Adipocyte (in vitro differentiated cells): ENCODE data around the gene SLC51A.
A peak's percentile ranks its signal among the peaks of the same experiment; 100 is the strongest.

Experiments
- DNase-seq: peaks from one replicate; pipeline ENCODE4 v3.0.0-alpha.2; 2015; ENCODE audit warnings: low read depth
- H3K27me3 ChIP-seq: replicated peaks from 2 replicates; pipeline ENCODE4 v1.7.0; 2013; ENCODE audit warnings: mild to moderate bottlenecking, low read length, moderate library complexity; ENCODE audit not compliant: control insufficient read depth, insufficient read depth
- H3K36me3 ChIP-seq: 2 replicates; pipeline ENCODE4 v1.7.0; 2013; ENCODE audit warnings: low read length, mild to moderate bottlenecking, moderate library complexity; ENCODE audit not compliant: control insufficient read depth, insufficient read depth, severe bottlenecking
- H3K4me1 ChIP-seq: 2 replicates; pipeline ENCODE4 v1.7.0; 2013; ENCODE audit warnings: mild to moderate bottlenecking, low read length, moderate library complexity; ENCODE audit not compliant: control insufficient read depth, insufficient read depth
- H3K4me3 ChIP-seq: 2 replicates; pipeline ENCODE4 v1.7.0; 2013; ENCODE audit warnings: mild to moderate bottlenecking, low read length, moderate library complexity
- H3K9ac ChIP-seq: 2 replicates; pipeline ENCODE4 v1.7.0; 2013; ENCODE audit warnings: mild to moderate bottlenecking, low read length, moderate library complexity
- H3K9me3 ChIP-seq: 2 replicates; pipeline ENCODE4 v1.7.0; 2013; ENCODE audit warnings: mild to moderate bottlenecking, low read length, moderate library complexity; ENCODE audit not compliant: control insufficient read depth

The SLC51A gene

GRCh38 chr3:196281962-196282361 is 65.6 kb downstream of the SLC51A start:
- Histone ChIP-seq H3K36me3 (no peaks in the 10 kb centered on the region), H3K27me3 (no peaks in the 10 kb centered on the region), H3K9me3 (no peaks in the 10 kb centered on the region), H3K4me3 (no peak overlapping the region), H3K9ac (peak overlapping the region; percentile 31), H3K4me1 (peaks cover 64% of the 10 kb centered on the region)
- DNase-seq = no peak
